ENCODE data around the gene KCNT1. TPM values are rescaled to one million over a fixed set of nuclear protein-coding genes. Genes with fewer than 3 reads are reported as not detected.

KCNT1 gene
- total RNA-seq, 2 experiments from 2014 or later = 0.11 to 0.22 TPM

DNA sequence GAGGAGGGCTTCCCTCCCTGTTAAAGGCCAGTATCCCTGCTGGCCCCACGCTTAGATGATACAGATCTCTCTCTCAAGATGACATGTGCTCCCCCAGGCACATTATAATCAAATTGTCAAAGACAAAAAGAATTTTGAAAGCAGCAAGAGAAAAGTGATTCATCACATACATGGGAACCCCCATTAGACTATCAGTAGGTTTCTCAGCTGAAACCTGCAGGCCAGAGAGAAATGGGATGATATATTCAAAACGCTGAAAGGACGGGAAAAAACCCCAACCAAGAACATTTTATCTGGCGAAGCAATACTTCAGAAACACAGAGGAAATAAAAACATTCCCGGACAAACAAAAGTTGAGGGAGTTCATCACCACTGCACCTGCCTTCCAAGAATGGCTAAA is 126.7 kb downstream of the KCNT1 start:
- no peaks in the 10 kb centered on the region for H3K4me1 ChIP-seq (ENCODE audit: insufficient read depth, low read length)
- TF ChIP-seq, protein P1, sequence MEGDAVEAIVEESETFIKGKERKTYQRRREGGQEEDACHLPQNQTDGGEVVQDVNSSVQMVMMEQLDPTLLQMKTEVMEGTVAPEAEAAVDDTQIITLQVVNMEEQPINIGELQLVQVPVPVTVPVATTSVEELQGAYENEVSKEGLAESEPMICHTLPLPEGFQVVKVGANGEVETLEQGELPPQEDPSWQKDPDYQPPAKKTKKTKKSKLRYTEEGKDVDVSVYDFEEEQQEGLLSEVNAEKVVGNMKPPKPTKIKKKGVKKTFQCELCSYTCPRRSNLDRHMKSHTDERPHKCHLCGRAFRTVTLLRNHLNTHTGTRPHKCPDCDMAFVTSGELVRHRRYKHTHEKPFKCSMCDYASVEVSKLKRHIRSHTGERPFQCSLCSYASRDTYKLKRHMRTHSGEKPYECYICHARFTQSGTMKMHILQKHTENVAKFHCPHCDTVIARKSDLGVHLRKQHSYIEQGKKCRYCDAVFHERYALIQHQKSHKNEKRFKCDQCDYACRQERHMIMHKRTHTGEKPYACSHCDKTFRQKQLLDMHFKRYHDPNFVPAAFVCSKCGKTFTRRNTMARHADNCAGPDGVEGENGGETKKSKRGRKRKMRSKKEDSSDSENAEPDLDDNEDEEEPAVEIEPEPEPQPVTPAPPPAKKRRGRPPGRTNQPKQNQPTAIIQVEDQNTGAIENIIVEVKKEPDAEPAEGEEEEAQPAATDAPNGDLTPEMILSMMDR (IDR thresholded peaks at IDR 0.05) = no peak
- no peak overlapping the region for H3K4me3 ChIP-seq (ENCODE audit: low read length)
- peaks cover 11 to 22% of the 10 kb centered on the region in 2 experiments for H3K9me3 ChIP-seq (ENCODE audit: control insufficient read depth in 1 of 2, insufficient read depth in 1 of 2, low read length in 2 of 2)
- intact Hi-C loops (cut with DNase I, micrococcal nuclease) = no loop called here
- H3K4me3 Mint-ChIP-seq = no peak overlapping the region
- peaks cover 16% of the 10 kb centered on the region for H3K4me1 Mint-ChIP-seq (ENCODE audit: low read depth)
- no peaks in the 10 kb centered on the region for H3K9me3 Mint-ChIP-seq
- no peaks in the 10 kb centered on the region for H3K27me3 Mint-ChIP-seq
- H3K36me3 ChIP-seq (ENCODE audit: insufficient read depth, low read length) = peaks cover 16% of the 10 kb centered on the region
- no peaks in the 10 kb centered on the region for H3K27me3 ChIP-seq (ENCODE audit: control insufficient read depth in 1 of 2, insufficient read depth in 2 of 2, low read length in 2 of 2)
- POLR2A ChIA-PET = no interaction called here
- peaks cover 84% of the 10 kb centered on the region for H3K36me3 Mint-ChIP-seq (ENCODE audit: low read depth)
- H3K27ac ChIP-seq (ENCODE audit: low read depth in 1 of 2, low read length in 2 of 2) = no peak overlapping the region
- no peak for DNase-seq
- H3K27ac Mint-ChIP-seq = no peak overlapping the region
- CTCF ChIA-PET = no interaction called here
- no peak for ATAC-seq (ENCODE audit: poor library complexity)

DNA sequence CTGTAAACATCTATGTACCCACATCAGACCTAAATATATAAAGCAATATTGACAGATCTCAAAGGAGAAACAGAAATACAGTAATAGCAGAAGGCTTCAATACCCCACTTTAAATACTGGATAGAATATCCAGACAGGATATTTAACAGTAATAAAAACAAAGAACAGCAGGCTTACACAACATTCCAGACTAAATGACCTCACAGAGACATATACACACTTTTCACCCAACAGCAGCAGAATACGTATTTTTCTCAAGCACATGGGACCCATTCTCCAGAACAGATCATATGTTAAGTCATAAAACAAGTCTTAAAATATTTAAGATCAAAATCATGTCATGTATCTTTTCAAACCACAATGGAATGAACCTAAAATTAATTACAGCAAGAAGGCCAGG is 128.5 kb downstream of the KCNT1 start:
- Histone ChIP-seq H3K4me1 (ENCODE audit: insufficient read depth, low read length) (no peaks in the 10 kb centered on the region), H3K9me3 (ENCODE audit: control insufficient read depth in 1 of 2, insufficient read depth in 1 of 2, low read length in 2 of 2) (peaks cover 11 to 22% of the 10 kb centered on the region in 2 experiments), H3K4me3 (ENCODE audit: low read length) (no peak overlapping the region), H3K27ac (ENCODE audit: low read depth in 1 of 2, low read length in 2 of 2) (no peak overlapping the region), H3K27me3 (ENCODE audit: control insufficient read depth in 1 of 2, insufficient read depth in 2 of 2, low read length in 2 of 2) (no peaks in the 10 kb centered on the region), H3K36me3 (ENCODE audit: insufficient read depth, low read length) (peaks cover 11% of the 10 kb centered on the region)
- H3K9me3 Mint-ChIP-seq = no peaks in the 10 kb centered on the region
- peaks cover 84% of the 10 kb centered on the region for H3K36me3 Mint-ChIP-seq (ENCODE audit: low read depth)
- H3K27ac Mint-ChIP-seq = no peak overlapping the region
- no peak overlapping the region for H3K4me3 Mint-ChIP-seq
- TF ChIP-seq, protein P1 (IDR thresholded peaks at IDR 0.05) = no peak
- CTCF ChIA-PET = no interaction called here
- DNase-seq (no peak), ATAC-seq (ENCODE audit: poor library complexity) (no peak)
- POLR2A ChIA-PET = no interaction called here
- peaks cover 16% of the 10 kb centered on the region for H3K4me1 Mint-ChIP-seq (ENCODE audit: low read depth)
- intact Hi-C loops (cut with DNase I, micrococcal nuclease) = no loop called here
- no peaks in the 10 kb centered on the region for H3K27me3 Mint-ChIP-seq

DNA sequence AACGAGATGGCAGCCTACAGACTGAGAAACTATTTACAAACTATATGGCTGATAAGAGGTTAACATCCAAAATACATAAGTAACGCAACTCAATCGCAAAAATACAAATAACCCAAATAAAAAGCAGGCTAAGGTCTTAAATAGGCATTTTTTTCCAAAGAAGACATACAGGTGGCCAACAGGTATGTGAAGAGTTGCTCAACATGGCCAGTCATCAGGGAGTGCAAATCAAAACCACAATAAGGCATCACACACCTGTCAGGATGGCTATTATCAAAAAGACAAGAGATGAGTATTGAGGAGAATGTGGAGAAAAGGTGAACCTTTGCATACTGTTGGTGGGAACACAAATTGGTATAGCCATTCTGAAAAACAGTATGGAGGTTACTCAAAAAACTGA is 131.9 kb downstream of the KCNT1 start:
- no peak overlapping the region for H3K27ac Mint-ChIP-seq
- POLR2A ChIA-PET = no interaction called here

More for the DNA sequence above, 131.9 kb downstream of the KCNT1 start:
- Mint-ChIP-seq H3K4me1 (ENCODE audit: low read depth) (peaks cover 16% of the 10 kb centered on the region), H3K9me3 (no peaks in the 10 kb centered on the region), H3K27me3 (no peaks in the 10 kb centered on the region), H3K4me3 (no peak overlapping the region), H3K36me3 (ENCODE audit: low read depth) (peaks cover 52% of the 10 kb centered on the region)
- H3K4me3 ChIP-seq (ENCODE audit: low read length) = no peak overlapping the region
- CTCF ChIA-PET = no interaction called here
- no peak for ATAC-seq (ENCODE audit: poor library complexity)
- H3K36me3 ChIP-seq (ENCODE audit: insufficient read depth, low read length) = peaks cover 2% of the 10 kb centered on the region
- TF ChIP-seq, protein P1 (IDR thresholded peaks at IDR 0.05) = no peak
- no peaks in the 10 kb centered on the region for H3K27me3 ChIP-seq (ENCODE audit: control insufficient read depth in 1 of 2, insufficient read depth in 2 of 2, low read length in 2 of 2)
- H3K27ac ChIP-seq (ENCODE audit: low read depth in 1 of 2, low read length in 2 of 2) = no peak overlapping the region
- peaks cover 6 to 14% of the 10 kb centered on the region in 2 experiments for H3K9me3 ChIP-seq (ENCODE audit: control insufficient read depth in 1 of 2, insufficient read depth in 1 of 2, low read length in 2 of 2)
- no peaks in the 10 kb centered on the region for H3K4me1 ChIP-seq (ENCODE audit: insufficient read depth, low read length)
- intact Hi-C loops (cut with DNase I, micrococcal nuclease) = no loop called here
- no peak for DNase-seq

Data from CD4-positive, alpha-beta T cell (primary cell).